HG02763 (cell line): ENCODE data around the gene FGFR1OP2.
A peak's percentile ranks its signal among the peaks of the same experiment; 100 is the strongest.

Experiments used
- ATAC-seq: cut with Tn5 transposase; IDR thresholded peaks from one replicate; pipeline ENCODE4 v1.9.1; 2021; ENCODE audit warnings: mild to moderate bottlenecking, moderate library complexity; ENCODE audit not compliant: unreplicated experiment

Gene FGFR1OP2

DNA sequence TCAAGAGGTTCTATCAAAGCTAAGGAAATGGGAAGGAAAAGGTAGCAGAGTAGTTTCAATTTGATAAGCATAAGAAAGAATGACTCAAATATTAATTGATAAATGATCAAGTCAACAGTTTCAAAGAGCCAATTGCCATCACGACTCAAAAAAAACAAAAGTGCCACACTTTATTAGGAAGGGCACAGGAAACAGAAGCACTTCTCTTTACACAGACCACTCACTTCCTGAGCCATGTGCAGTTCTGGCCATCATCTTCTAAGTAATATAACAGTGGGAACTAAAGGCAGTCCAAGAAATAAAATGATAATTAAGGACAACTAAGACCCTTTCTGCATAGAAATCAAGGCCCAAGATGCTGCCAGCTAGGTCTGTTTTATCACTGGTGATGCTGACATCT, 62.7 kb downstream of the FGFR1OP2 start:
- no peak for ATAC-seq

DNA sequence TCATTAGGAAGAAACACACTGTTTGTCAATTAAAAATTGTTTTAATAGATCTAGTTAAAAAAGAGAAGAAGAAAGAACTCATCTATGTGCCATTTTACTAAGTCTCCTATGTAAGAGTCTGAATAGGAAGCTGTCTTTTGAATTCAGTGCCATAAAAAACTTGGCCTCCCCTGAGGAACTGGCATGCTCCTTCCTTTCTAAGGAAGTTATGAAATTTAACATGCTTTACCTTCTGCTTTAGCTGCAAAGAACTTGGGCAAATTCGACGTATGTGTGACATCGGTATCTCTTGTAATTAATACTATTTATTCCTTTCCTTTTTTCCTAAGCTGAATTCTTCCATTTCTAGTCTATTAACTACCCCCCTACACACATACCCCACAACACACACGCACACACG, 63.4 kb downstream of the FGFR1OP2 start:
- ATAC-seq, result no peak

DNA sequence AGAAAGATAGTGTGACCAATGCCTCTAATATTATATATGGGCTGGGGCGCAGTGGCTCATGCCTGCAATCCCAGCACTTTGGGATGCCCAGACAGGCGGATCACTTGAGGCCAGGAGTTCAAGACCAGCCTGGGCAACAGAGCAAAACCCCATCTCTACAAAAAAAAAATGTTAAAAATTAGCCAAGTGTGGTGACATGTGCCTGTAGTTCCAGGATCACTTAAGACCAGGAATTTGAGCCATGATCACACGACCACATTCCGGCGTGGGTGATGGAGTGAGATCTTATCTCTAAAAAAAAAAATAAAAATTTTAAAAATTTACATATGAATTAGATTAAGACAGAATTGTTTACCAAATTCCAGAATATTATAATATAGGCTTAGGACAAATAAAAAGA, 63.9 kb downstream of the FGFR1OP2 start:
- ATAC-seq, result no peak

DNA sequence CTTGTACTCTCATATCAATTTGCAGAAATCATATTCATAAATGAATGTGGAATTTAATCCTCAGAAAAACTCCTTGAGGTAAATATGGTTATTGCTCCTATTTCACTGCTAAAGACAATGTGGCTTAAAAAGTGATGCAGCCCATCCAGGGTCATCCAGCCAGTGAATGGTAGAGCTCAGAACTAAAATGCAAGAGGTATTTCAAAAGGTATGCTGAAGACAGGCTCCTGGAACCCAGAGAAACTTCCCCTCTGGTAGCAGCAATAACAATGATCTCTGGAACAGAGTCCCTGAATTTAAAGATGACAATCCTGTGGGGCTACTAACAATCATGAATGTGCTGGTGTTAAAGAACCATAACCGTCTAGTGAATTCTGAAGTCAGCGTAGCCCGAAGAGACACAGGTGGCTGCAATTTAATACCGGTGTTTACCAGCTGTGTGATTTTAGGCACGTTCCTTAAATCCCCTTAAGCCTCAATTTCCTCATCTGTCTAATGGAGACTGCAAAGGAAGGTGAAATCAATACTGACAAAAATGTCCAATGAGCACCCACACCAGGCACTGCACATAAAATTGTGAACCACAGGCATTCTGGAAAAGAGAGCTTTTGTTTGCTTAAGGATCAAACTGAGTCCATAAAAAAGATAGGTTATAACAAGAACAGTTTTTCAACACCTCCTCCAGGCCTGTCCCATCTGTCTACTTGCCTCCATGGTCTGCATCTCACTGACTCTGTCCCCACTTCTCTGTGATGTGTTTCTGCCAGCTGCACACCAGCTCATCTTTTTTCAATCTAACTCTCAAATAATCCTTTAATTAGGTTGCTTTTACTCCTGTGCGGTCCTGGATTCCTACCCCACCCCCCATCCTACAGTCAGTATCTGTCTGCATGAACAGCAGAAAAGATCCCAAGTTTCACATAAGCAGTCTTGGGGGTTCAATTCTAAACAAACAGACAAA, 65.4 kb downstream of the FGFR1OP2 start:
- no peak for ATAC-seq

DNA sequence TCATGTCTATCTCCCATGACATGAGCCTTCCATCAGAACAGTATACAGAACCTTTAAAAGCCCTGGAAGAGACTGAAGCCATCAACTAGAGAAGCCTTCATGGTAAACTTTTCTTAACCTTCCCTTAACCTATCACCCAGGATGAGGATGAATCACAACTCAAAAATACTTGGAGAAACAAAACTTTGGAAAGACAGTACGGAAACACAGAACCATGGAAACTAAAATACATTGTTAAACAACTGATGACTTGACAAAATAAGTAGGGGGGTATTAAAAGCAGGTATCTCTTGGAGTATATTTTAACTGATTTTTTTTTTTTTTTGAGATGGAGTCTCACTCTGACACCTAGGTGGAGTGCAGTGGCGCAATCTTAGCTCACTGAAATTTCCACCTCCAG, 67.2 kb downstream of the FGFR1OP2 start:
- no peak for ATAC-seq

DNA sequence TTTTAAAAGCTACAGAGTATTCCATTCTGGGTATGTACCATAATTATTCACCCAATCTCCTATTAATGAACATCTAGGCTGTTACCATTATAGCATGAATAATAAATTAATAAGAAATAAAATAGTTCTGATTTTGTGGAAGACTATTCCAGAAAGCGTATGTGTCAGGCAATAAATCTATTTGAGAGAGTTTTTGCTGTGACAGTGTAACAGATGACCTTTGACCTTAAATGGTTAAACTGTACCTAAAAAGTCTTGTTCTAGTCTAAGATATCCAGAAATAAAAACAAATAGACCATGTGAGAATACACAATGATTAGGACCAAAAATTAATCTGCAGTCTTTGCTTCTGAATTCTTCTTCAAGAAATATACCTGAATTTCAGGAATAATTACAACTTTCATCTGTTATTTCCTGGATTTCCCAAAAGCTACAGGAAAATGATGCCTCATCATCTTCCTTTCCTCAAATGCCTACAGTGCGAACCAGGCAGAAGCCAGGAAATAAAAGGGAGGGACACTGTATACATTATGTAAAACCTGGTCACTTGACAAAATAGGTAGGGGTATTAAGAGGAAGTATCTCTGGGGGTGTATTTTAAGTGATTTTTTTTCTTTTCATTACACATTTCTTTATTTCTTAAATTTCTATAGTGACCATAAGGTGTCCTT, 68.7 kb downstream of the FGFR1OP2 start:
- ATAC-seq, result no peak

DNA sequence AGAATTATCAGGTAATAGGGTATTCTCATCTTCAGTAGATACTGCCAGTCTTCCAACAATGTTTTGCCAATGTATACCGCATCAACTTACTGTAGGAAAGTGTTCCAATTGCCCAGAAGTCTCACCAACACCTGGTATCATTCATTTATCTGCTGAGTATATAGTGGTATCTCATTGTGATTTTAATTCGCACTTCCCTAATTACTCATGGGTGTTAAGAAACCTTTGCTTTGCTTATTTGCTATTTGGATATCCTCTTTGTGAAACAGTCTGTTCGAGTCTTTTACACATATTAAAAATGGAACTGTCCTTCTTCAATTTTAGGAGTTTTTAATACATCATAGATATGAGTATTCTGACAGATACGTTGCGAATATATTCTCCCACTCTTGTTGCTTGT, 69.8 kb downstream of the FGFR1OP2 start:
- ATAC-seq, result no peak

DNA sequence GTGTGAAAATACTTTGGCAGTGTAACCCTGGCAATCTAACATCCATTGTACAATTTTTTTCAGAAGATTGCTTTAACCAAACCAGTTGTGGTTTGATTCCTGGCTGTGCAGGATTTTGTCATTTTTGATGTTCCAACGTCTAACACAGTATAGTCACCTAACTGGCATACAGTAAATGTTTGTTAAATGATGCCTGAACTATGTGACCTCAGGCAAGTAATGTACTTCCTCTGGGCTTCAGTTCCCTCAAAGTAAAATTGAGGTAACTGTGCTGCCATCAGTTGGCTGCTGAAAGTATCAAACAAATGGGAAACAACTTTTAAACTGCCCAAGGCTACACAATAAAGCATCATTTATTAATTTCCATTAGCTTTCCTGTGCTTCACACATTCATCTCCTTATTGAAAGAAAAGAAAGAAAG, 71.6 kb downstream of the FGFR1OP2 start:
- no peak for ATAC-seq

DNA sequence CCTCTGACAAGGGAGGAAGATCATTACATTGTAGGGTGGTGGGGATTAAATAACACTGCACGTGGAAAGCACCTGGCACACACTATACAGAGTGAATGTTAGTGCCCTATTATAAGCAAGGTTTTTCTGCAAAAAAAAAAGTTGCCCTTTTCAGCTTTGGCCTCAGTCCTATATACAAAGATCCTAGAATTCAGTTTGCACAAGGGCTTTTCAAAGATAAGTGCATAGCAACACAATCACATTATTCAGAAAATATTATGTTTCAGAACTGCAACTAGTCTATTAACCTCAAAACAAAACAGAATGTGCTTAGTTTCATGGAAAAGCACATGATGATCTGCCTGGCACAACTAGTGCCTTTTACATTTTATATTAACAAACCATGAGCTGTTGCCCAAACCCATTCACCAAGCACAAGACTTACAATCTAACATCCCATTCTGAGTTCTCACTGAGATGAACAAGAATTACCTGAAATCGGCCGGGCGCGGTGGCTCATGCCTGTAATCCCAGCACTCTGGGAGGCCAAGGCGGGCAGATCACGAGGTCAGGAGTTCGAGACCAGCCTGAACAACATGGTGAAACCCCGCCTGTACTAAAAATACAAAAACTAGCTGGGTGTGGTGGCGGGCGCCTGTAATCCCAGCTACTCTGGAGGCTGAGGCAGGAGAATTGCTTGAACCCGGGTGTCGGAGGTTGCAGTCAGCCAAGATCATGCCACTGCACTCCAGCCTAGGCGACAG, 74.1 kb downstream of the FGFR1OP2 start:
- ATAC-seq, result no peak

DNA sequence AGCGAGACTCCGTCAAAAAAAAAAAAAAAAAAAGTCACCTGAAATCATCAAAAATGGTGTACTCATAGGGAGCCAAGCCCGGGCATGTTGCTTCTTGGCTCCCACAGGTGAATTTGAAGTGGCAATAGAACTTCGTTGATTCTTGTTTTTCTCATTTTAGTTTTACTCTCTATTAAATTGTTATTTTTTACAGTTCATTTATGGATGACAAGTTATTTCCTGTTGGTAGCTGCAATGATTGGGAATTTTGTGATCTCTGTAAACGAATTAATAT, 74.6 kb downstream of the FGFR1OP2 start:
- ATAC-seq, result no peak

DNA sequence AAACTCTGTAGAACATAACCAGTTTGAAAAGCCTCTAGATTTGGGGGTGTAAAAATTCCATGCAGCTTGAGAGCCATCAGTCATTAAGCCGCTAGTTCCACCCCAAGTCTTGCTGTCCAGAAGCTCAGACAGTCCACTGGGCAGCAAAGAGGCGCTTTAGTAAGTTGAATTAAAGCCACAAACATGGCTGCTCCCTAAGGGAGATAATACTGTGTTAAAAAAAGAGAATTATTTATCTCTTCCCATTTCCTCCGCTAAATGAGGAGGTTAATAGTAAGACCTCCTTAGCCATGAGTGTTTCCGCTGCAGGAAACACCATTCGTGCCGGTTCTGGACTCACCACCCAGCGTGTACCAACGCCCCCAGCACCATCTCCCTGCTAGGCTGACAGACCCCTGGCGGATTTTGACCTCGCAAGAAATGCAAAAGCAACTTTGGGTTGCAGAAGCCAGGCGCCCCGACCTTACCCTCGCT, 75.4 kb downstream of the FGFR1OP2 start:
- ATAC-seq, result peak; percentile 19

DNA sequence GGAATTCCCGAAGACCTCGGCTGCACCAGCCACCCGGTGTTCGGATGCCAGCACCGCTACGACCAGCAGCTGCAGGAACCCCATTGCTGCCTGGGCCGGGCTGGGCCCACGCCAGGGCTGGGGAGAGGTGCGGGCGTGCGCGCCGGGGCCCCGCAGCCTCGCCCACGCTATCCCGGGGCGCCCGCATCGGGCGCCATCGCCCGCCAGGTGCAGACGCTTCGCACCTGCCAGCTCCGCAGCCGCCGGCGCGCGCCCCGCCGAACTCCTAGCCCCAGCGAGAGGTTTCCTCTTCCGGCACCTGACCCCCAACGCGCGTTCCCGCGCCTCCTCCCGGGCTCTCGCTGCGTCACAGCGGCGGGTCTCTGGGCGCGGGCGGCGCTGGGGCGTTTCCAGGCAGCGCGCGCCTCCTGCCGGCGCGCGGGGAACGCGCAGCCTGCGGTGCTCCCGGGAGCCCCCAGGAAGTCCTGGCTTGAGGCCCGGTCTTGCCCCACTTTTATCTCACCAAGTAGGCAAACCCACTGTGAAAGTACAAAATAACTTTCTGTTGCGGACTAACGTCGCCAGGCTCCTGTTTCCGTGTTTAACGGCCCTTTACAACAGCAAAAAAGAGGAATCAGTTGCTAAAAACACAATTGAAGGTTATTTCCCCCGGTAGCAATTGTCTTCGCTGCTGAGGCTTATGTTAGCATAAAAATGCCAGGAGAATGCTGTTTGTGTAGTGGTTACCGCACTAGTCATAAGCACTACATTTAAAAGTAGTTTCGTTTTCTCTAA, 76.0 kb downstream of the FGFR1OP2 start, which contains the start of gene TM7SF3:
Gene TM7SF3, minus strand, starts transcription at position 300 of the 774 bp plus-strand sequence. Its CDS starts 216 bp downstream, at position 84.
- ATAC-seq, result peak; percentile 85

DNA sequence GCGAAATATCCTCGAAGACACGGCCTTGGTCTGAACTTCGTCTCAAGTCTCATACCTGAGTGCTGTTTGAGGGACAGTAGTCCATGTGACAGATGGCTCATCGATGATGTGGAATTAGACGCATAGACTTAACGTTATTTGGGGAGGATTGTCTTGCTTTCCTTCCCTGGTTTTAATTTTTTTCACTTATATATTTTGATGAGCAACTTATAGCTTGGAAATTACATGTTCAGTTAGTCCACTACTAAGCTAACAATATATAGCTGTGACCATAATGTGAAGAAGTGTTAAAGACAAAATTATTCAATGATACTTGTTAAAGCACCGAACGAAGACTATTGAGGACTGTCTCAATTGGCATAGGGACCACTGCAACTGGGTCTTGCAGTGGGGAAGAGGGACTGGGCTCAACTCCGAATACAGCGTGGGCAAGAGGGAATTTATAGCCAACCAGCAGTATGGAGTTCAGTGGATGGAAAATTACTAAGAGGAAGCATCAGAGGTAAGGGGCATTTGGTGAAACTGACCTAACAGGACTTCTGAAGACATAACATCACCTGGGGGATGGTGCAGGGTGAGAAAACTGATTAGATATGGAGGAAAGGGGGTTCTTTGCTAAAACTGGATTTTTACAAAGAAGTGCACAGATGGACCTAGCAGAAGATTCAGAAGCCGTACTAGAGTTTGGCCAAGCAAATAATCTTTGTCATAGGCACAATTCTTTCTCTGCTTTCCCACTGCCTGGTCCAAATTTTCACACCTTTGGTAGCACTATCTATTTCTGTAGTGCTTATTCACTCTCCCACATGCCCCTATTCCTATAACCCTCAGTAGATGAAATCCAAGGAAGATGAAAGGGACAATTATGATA, 76.8 kb downstream of the FGFR1OP2 start:
- ATAC-seq, result no peak

DNA sequence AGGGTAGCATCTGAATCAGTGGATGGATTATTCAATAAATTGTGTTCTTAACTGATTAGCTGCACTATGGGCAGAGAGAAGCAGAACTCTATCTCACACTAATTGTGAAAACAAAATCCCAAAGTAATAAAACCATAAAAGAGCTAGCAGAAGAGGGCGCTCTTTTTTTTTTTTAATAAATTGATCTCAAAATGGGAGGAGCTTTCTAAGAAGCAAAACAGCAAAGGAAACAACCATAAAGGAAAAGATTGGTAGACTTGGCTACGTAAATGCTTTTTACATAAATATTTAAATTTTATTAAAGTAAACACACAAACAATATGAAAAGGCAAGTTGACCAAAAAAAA, 77.4 kb downstream of the FGFR1OP2 start:
- no peak for ATAC-seq
